ENCODE measurements around the gene MGAT5B. TPM values are rescaled to one million over a fixed set of nuclear protein-coding genes. Genes with fewer than 3 reads are reported as not detected.

Gene MGAT5B
- total RNA-seq, 2 experiments from 2014 or later: 0.43 to 0.47 TPM

DNA sequence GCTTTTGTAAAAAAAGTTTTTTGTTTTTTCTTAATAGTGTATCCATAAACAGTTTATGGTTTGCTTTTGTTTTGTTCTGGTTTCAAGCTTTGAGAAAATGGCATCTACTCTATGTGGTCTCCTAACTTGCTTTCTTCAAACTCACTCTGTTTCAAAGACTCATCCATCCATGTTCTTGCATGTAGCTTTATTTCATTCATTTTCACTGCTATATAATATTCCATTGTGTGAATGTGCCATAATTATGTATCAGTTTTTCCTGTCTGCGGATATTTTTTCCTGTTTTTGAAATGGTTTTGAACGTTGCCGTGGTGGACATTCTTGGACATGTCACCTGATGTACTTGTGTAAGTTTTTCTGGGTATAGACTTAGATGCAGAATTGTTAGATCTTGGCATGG is 39.1 kb downstream of the MGAT5B start:
- Mint-ChIP-seq H3K9me3 (no peaks in the 10 kb centered on the region), H3K36me3 (no peaks in the 10 kb centered on the region), H3K4me3 (no peak overlapping the region), H3K27me3 (peaks cover 3% of the 10 kb centered on the region), H3K4me1 (no peaks in the 10 kb centered on the region), H3K27ac (no peak overlapping the region)
- POLR2A ChIA-PET: no interaction called here
- ATAC-seq (ENCODE audit: low read depth): no peak
- no peak for DNase-seq

DNA sequence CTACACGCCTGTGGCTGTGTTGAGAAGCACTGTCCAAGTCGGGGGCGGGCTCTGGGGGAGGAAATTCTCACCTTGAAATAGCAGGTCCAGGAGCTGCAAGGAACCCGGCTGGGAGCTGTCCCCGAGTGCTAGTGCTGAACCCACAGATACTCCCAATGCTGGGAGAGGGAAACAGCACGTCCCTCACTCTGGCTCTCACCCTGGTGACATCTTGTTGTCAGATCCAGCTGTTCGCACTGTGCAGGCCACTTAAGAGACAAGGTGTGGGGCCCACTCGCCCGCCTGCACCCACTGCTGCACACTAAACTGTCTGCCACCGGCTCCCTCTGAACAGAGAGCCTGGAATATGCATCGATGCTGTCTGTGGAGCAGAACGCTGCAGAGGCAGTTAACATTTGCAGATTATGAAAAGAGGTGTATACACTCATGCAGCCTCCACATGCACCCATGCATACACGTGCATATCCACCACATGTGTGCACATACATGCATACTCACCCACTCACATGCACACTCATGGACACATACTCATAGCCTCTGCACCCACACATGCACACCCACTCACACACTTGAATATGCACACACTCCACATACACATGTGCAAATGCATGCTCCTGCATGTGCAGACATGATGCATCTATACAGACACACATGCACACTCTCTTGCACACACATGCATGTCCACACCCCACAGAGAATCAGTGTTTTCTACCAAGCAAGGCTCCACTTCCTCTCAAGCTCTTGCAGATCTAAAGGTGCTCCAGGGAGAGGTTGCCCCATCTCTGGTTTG is 42.0 kb downstream of the MGAT5B start:
- Mint-ChIP-seq H3K9me3 (no peaks in the 10 kb centered on the region), H3K36me3 (no peaks in the 10 kb centered on the region), H3K27me3 (peaks cover 7% of the 10 kb centered on the region), H3K4me1 (no peaks in the 10 kb centered on the region), H3K27ac (no peak overlapping the region), H3K4me3 (no peak overlapping the region)
- POLR2A ChIA-PET: interaction anchor here (0.7 kb wide), 1 partner anchor 355 kb away, joined by 3 read pairs; no protein-coding TSS in a partner anchor
- peak; percentile 68 for DNase-seq
- no peak for ATAC-seq (ENCODE audit: low read depth)

DNA sequence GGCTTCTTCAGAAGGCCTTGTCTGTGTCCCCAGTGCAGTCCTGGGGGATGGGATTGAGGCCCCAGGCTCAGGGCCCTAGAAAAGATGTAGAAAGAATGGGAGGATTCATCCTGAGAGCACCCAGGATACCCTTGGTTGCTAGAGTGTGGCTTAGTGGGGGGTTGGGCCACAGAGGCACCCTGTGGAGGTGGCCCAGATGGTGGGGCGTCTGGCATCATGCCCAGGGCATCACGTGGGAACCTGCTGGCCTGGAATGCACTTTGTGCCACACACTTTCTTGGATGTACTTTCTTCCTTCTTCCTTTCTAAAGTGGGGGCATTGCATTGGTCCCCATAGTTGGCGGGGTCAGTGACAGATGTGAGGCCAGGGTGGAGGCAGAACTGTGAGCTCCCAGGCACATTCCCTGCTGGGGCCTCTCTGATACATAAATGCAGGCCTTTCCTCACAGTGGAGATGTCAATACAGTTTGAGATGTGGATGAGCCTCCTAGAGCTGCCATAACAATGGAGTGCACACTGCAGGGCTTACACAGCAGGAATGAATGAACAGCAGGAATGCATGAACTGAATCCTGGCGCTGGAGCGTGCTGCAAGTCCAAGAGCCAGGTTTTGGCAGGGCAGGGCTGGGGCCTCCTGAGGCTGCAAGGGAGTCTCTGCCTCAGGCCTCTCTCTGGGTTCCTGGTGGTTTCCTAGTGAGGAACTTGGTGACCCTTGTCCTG is 43.3 kb downstream of the MGAT5B start:
- H3K27me3 Mint-ChIP-seq: peaks cover 7% of the 10 kb centered on the region
- DNase-seq (no peak), ATAC-seq (ENCODE audit: low read depth) (no peak)
- H3K27ac Mint-ChIP-seq: no peak overlapping the region
- POLR2A ChIA-PET: no interaction called here
- H3K9me3 Mint-ChIP-seq: no peaks in the 10 kb centered on the region
- no peak overlapping the region for H3K4me3 Mint-ChIP-seq
- no peaks in the 10 kb centered on the region for H3K36me3 Mint-ChIP-seq
- H3K4me1 Mint-ChIP-seq: no peaks in the 10 kb centered on the region

DNA sequence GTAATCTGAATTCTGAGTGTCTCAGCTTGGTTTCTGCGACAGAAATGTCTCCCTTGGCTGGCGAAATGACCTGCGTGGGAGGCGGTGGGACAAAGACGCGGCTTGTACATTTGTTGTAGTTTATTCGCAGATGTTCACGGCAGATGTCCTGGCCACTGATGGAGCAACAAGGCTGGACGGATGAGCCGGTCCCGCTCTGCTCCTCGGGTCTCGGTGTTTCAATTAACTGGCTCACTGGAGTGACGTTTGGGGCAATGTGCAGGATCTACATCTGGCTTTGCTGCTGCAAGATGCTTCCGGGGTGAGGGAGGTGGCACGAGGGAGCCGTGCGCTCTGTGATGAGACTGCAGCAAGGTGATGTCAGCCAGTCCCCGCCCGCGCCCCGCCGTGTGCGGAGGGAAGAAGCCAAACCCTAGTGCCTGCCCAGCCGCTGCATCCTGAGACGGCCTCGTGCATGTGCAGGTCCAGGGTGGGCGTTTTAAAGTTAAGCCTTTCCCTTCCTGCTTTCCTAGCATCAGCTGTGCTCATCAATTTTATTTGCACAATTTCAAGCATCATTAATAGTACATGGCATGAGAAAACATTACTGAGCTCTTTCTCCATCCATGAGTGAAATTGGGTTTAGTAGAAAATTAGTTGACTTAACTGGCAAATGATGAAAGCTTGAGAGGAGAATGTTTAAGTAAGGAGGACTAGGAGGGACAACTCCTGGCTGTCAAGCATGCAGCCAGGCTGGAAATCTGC is 44.4 kb downstream of the MGAT5B start:
- ATAC-seq (ENCODE audit: low read depth): no peak
- H3K27me3 Mint-ChIP-seq: peaks cover 7% of the 10 kb centered on the region

DNA sequence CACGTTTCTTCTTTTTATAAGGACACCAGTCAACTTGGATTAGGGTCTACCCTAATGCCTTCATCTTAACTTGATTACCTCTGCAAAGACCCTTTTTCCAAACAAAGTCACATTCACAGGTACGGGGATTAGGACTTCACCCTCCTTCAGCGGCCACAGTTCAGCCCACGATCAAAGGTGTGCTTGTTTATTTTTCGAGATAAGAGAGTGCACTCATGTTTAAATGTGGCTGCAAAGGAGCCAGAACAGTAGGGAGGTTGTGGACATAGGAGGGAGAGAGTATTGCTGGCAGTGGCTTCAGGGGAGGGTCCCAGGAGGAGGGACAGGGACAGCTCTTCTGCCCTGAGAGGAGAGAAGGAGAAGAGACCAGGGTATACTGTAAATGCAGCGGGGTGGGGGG is 46.7 kb downstream of the MGAT5B start:
- DNase-seq: no peak
- no peaks in the 10 kb centered on the region for H3K4me1 Mint-ChIP-seq
- no peaks in the 10 kb centered on the region for H3K36me3 Mint-ChIP-seq
- POLR2A ChIA-PET: no interaction called here
- H3K27ac Mint-ChIP-seq: no peak overlapping the region
- peaks cover 8% of the 10 kb centered on the region for H3K27me3 Mint-ChIP-seq
- no peak for ATAC-seq (ENCODE audit: low read depth)
- H3K4me3 Mint-ChIP-seq: no peak overlapping the region
- H3K9me3 Mint-ChIP-seq: no peaks in the 10 kb centered on the region

More for the DNA sequence above, 44.4 kb downstream of the MGAT5B start:
- POLR2A ChIA-PET: no interaction called here
- H3K36me3 Mint-ChIP-seq: no peaks in the 10 kb centered on the region
- no peaks in the 10 kb centered on the region for H3K9me3 Mint-ChIP-seq
- H3K4me1 Mint-ChIP-seq: no peaks in the 10 kb centered on the region
- H3K4me3 Mint-ChIP-seq: no peak overlapping the region
- no peak for DNase-seq
- no peak overlapping the region for H3K27ac Mint-ChIP-seq

- no peak for ATAC-seq (ENCODE audit: low read depth)
- Mint-ChIP-seq H3K27me3 (peaks cover 11% of the 10 kb centered on the region), H3K4me3 (no peak overlapping the region), H3K4me1 (no peaks in the 10 kb centered on the region), H3K9me3 (no peaks in the 10 kb centered on the region), H3K36me3 (no peaks in the 10 kb centered on the region), H3K27ac (no peak overlapping the region)
- DNase-seq: no peak
- POLR2A ChIA-PET: no interaction called here
Observed at GRCh38 chr17:76915840-76916510, 47.8 kb downstream of the MGAT5B start.

DNA sequence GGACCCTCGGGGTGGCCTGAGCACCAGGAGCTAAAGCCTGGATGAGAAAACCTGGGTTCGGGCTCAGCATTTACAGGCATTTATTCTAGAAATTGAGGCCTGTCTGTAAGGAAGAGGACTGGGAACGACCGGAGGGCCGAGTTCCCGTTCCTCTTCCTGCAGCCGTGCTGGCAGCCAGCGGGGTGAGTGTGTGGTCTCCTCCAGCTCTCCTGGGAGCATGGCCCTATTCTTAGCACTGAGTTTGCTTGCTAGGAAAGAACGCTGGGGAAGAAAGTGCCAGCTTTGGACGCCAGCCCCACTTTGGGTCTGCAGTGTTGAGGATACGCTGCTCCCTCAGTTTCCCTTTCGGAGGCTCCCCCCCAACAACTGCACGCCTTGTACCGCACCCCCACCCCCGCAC is 49.6 kb downstream of the MGAT5B start:
- ATAC-seq (ENCODE audit: low read depth) (no peak), DNase-seq (no peak)
- no peaks in the 10 kb centered on the region for H3K36me3 Mint-ChIP-seq
- POLR2A ChIA-PET: no interaction called here
- no peaks in the 10 kb centered on the region for H3K4me1 Mint-ChIP-seq
- no peak overlapping the region for H3K4me3 Mint-ChIP-seq
- no peak overlapping the region for H3K27ac Mint-ChIP-seq
- peaks cover 8% of the 10 kb centered on the region for H3K27me3 Mint-ChIP-seq
- H3K9me3 Mint-ChIP-seq: no peaks in the 10 kb centered on the region

- ATAC-seq (ENCODE audit: low read depth) (no peak), DNase-seq (no peak)
- Mint-ChIP-seq H3K27ac (no peak overlapping the region), H3K27me3 (peaks cover 8% of the 10 kb centered on the region), H3K9me3 (no peaks in the 10 kb centered on the region), H3K4me3 (no peak overlapping the region), H3K36me3 (no peaks in the 10 kb centered on the region), H3K4me1 (no peaks in the 10 kb centered on the region)
- POLR2A ChIA-PET: no interaction called here
Observed at GRCh38 chr17:76918811-76919210, 50.6 kb downstream of the MGAT5B start.

GRCh38 chr17:76920364-76921139 is 52.3 kb downstream of the MGAT5B start:
- Mint-ChIP-seq H3K9me3 (no peaks in the 10 kb centered on the region), H3K27ac (no peak overlapping the region), H3K27me3 (peaks cover 8% of the 10 kb centered on the region), H3K4me3 (no peak overlapping the region), H3K4me1 (no peaks in the 10 kb centered on the region), H3K36me3 (no peaks in the 10 kb centered on the region)
- DNase-seq (no peak), ATAC-seq (ENCODE audit: low read depth) (no peak)
- POLR2A ChIA-PET: interaction anchor here (0.7 kb wide), 1 partner anchor 27 kb away, joined by 3 read pairs; no protein-coding TSS in a partner anchor

DNA sequence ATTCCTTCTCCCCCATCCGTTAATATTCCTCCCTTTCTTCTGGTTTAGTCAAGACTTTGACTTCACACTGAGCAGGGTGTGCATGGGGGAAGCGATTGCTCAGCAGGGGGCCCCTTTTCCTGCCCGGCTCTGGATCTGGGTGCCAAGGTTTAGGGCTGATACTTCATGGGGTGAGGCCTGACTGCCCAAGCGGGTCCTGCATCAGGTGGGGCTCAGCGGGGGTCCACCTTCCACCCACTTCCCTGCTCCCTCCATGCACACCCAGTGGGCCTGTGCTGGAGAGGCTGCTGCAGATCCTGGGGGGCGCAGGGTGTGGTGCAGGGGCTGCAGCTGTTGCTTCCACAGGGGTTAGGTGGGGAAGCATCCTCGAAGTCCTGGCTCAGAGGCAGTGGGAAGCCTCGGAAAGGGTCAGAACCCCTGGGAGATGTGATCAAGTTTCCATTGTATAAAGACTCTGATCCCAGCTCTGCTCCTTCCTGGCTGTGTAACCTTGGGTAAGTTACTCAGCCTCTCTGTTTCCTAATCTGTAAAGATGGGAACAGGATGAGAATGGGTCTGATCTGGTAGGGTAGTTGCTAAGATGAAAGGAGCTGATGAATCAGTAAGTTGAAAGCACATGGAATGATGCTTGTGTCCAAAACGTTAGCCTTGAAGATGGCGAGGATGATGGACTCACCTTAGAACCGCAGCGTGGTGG is 53.3 kb downstream of the MGAT5B start:
- Mint-ChIP-seq H3K36me3 (no peaks in the 10 kb centered on the region), H3K9me3 (no peaks in the 10 kb centered on the region), H3K4me1 (no peaks in the 10 kb centered on the region), H3K4me3 (no peak overlapping the region), H3K27me3 (peaks cover 8% of the 10 kb centered on the region), H3K27ac (no peak overlapping the region)
- POLR2A ChIA-PET: no interaction called here
- DNase-seq (no peak), ATAC-seq (ENCODE audit: low read depth) (no peak)

DNA sequence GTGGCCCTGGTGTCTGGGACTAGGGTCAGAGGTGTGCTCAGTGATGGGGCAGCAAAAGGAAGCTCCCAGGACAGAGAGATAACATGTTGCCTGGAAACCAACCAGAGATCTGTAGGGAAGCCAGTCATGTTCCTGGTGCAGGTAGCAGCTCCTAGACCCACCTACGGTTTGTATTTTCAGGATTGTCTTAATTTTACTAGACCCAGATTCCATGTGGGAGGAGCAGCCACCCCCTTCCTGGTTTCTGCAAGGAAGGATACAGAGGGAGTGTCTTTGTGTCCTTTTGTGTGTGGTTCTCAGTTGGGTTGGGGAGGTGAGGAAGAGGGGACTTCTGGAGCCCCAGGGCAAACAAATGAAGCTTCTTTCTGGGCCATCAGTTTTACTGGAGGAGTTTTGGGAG is 53.9 kb downstream of the MGAT5B start:
- peaks cover 8% of the 10 kb centered on the region for H3K27me3 Mint-ChIP-seq

DNA sequence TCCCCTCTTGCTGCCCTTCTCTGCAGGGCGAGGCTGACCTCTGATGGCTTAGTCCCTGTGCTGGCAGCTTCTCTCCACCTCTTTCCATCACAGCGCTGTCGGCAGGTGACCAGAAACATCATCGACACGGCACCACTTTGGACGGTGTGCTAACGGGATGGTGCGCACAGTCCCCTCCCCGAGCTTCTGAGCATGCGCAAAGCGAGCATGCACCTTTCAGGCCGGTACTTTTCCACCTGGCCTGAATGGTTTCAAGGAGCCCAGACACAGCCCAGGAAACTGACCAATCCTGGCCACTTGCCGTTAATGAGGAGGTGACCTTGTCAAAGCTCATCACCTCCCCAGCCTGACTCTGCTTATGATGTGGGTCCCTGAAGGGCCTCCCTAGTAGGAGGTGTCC is 54.8 kb downstream of the MGAT5B start:
- Mint-ChIP-seq H3K27me3 (peaks cover 8% of the 10 kb centered on the region), H3K4me1 (no peaks in the 10 kb centered on the region), H3K9me3 (no peaks in the 10 kb centered on the region), H3K36me3 (no peaks in the 10 kb centered on the region), H3K4me3 (no peak overlapping the region), H3K27ac (no peak overlapping the region)
- POLR2A ChIA-PET: no interaction called here
- no peak for ATAC-seq (ENCODE audit: low read depth)
- DNase-seq: no peak

More for the DNA sequence above, 53.9 kb downstream of the MGAT5B start:
- no peak overlapping the region for H3K27ac Mint-ChIP-seq
- no peaks in the 10 kb centered on the region for H3K9me3 Mint-ChIP-seq
- H3K4me1 Mint-ChIP-seq: no peaks in the 10 kb centered on the region
- H3K4me3 Mint-ChIP-seq: no peak overlapping the region
- ATAC-seq (ENCODE audit: low read depth) (no peak), DNase-seq (no peak)
- no peaks in the 10 kb centered on the region for H3K36me3 Mint-ChIP-seq
- POLR2A ChIA-PET: no interaction called here
